WTC11 (cell line): ENCODE results near the gene ADAM19. TPM values are rescaled to one million over a fixed set of nuclear protein-coding genes. Genes with fewer than 3 reads are reported as not detected.

Experiments used
- ATAC-seq: fragments of 200-7000 bp; cut with Tn5 transposase; 2 replicates; pipeline ENCODE4 v1.10.0; 2021; ENCODE audit warnings: mild to moderate bottlenecking, moderate library complexity
- CTCF ChIA-PET: fragments of 300-600 bp; sonication (Branson Sonifier 250); formaldehyde crosslinking; loops from one replicate; lab custom pipeline; 2021; ENCODE audit warnings: antibody characterized with exemption; lab: Charles Lee
- POLR2A ChIA-PET: fragments of 350-600 bp; sonication (Branson Sonifier 250); formaldehyde crosslinking; loops from one replicate; lab custom pipeline; 2021; ENCODE audit warnings: antibody characterized with exemption; lab: Charles Lee
- DNase-seq: peaks from one replicate; pipeline ENCODE4 v3.0.0; 2021; ENCODE audit warnings: low spot score
- H3K27ac Mint-ChIP-seq: 2 replicates; pipeline ENCODE4 v1.8.0; 2021; ENCODE audit warnings: mixed read lengths
- H3K27me3 Mint-ChIP-seq: 2 replicates; pipeline ENCODE4 v1.8.0; 2021; ENCODE audit warnings: low read depth, mild to moderate bottlenecking, moderate library complexity, mixed read lengths
- H3K36me3 Mint-ChIP-seq: 2 replicates; pipeline ENCODE4 v1.8.0; 2021; ENCODE audit warnings: mixed read lengths
- H3K4me1 Mint-ChIP-seq: 2 replicates; pipeline ENCODE4 v1.8.0; 2022; ENCODE audit warnings: mixed read lengths
- H3K4me3 Mint-ChIP-seq: 2 replicates; pipeline ENCODE4 v1.8.0; 2021; ENCODE audit warnings: mild to moderate bottlenecking, moderate library complexity, mixed read lengths
- H3K9me3 Mint-ChIP-seq: 2 replicates; pipeline ENCODE4 v1.8.0; 2021; ENCODE audit warnings: mixed read lengths
- GTF2I ChIP-seq: fragments of 250-450 bp; sonication (Bioruptor Pico); conservative IDR thresholded peaks from 2 replicates; pipeline ENCODE4 v1.4.0; 2021; ENCODE audit warnings: mild to moderate bottlenecking
- MYBL2 ChIP-seq: sonication (generic); formaldehyde crosslinking; IDR thresholded peaks from 2 replicates; pipeline ENCODE4 v1.8.1; 2023; ENCODE audit warnings: mild to moderate bottlenecking, moderate library complexity, missing genetic modification reagents
- NR3C1 ChIP-seq: sonication (generic); formaldehyde crosslinking; conservative IDR thresholded peaks from 2 replicates; pipeline ENCODE4 v1.8.1; 2023; ENCODE audit warnings: low read depth, mild to moderate bottlenecking, missing genetic modification reagents
- PRDM15 ChIP-seq: sonication (generic); formaldehyde crosslinking; IDR thresholded peaks from 2 replicates; pipeline ENCODE4 v1.8.0; 2022; ENCODE audit warnings: missing genetic modification reagents
- PRRX2 ChIP-seq: fragments of 250-450 bp; sonication (Bioruptor Pico); IDR thresholded peaks from 2 replicates; pipeline ENCODE4 v1.8.0; 2021; ENCODE audit warnings: mild to moderate bottlenecking
- TP53 ChIP-seq: sonication (generic); formaldehyde crosslinking; IDR thresholded peaks from 2 replicates; pipeline ENCODE4 v1.8.1; 2023; ENCODE audit warnings: mild to moderate bottlenecking, missing genetic modification reagents
- ZBTB43 ChIP-seq: sonication (generic); formaldehyde crosslinking; IDR thresholded peaks from 2 replicates; pipeline ENCODE4 v1.8.1; 2023; ENCODE audit warnings: mild to moderate bottlenecking, missing genetic modification reagents
- ZNF396 ChIP-seq: fragments of 250-450 bp; sonication (Bioruptor Pico); IDR thresholded peaks from 2 replicates; pipeline ENCODE4 v1.8.0; 2021; ENCODE audit warnings: mild to moderate bottlenecking, moderate library complexity, borderline replicate concordance
- ZNF532 ChIP-seq: fragments of 250-450 bp; sonication (Bioruptor Pico); IDR thresholded peaks from 2 replicates; pipeline ENCODE4 v1.9.0; 2021; ENCODE audit warnings: mild to moderate bottlenecking, borderline replicate concordance
- total RNA-seq: library from RNA; stranded (reverse); gene quantifications from 3 replicates; pipeline ENCODE4 v1.2.3, GENCODE V29; 2021
- TF ChIP-seq, protein P1 (sequence below): fragments of 250-450 bp; sonication (Bioruptor Pico); IDR thresholded peaks from 2 replicates; pipeline ENCODE4 v1.9.0; 2021; ENCODE audit warnings: mild to moderate bottlenecking
- TF ChIP-seq, protein P2 (sequence below): fragments of 250-450 bp; sonication (Bioruptor Pico); IDR thresholded peaks from 2 replicates; pipeline ENCODE4 v1.8.0; 2021; ENCODE audit warnings: mild to moderate bottlenecking
- TF ChIP-seq, protein P3 (sequence below): sonication (generic); formaldehyde crosslinking; IDR thresholded peaks from 2 replicates; pipeline ENCODE4 v1.8.1; 2023; ENCODE audit warnings: mild to moderate bottlenecking, missing genetic modification reagents, moderate library complexity

ADAM19 gene
- total RNA-seq, 1 experiment from 2014 or later, result 28.6 TPM

DNA sequence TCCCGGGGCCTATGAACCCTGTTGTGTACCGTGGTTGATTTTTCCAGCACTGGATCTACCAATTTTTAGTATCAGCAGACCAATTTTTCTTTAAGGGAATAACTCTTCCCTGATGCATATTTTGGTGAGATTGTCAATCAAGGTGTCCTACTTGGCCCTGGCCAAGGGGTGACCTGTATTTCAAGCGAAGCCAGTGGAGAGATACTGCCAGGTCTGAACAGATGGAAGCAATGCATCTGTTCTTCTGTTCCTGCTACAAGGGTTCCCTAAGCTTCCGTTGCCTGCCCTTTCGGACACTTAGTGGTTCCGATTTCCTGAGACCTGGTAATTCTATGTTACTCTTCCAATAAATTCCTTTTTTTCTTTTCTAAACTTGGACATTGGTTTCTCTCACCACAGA is 37.3 kb downstream of the ADAM19 start:
- ChIA-PET POLR2A (no interaction called here), CTCF (no interaction called here)
- H3K9me3 Mint-ChIP-seq, result no peaks in the 10 kb centered on the region
- no peak overlapping the region for H3K27ac Mint-ChIP-seq
- peaks cover 9% of the 10 kb centered on the region; the same call in 1 of the 2 replicates for H3K36me3 Mint-ChIP-seq
- H3K4me1 Mint-ChIP-seq, result peaks cover 19% of the 10 kb centered on the region
- DNase-seq (no peak), ATAC-seq (no peak)
- H3K4me3 Mint-ChIP-seq, result no peak overlapping the region
- no peaks in the 10 kb centered on the region for H3K27me3 Mint-ChIP-seq
- TF ChIP-seq PRRX2 (CRISPR knock-in tag), result no peak
- no peak for TF ChIP-seq TP53 (CRISPR knock-in tag)
- no peak for TF ChIP-seq ZNF396 (CRISPR knock-in tag)
- TF ChIP-seq PRDM15 (CRISPR knock-in tag), result no peak
- no peak for TF ChIP-seq ZNF532 (CRISPR knock-in tag)
- TF ChIP-seq GTF2I (CRISPR knock-in tag), result no peak
- no peak for TF ChIP-seq NR3C1 (CRISPR knock-in tag)

- peaks cover 9% of the 10 kb centered on the region; the same call in 1 of the 2 replicates for H3K36me3 Mint-ChIP-seq
- no peak for DNase-seq
- no peak for ATAC-seq
- H3K9me3 Mint-ChIP-seq, result no peaks in the 10 kb centered on the region
- H3K4me1 Mint-ChIP-seq, result 0 out of 2 replicates have a peak, but pooled peaks cover 4% of the 10 kb centered on the region
- H3K27ac Mint-ChIP-seq, result no peak overlapping the region
- POLR2A ChIA-PET, result interaction anchor here (0.6 kb wide), 1 partner anchor 95 kb away, joined by 7 read pairs; no protein-coding TSS in a partner anchor
- TF ChIP-seq MYBL2 (CRISPR knock-in tag), result no peak
- TF ChIP-seq, protein P1, sequence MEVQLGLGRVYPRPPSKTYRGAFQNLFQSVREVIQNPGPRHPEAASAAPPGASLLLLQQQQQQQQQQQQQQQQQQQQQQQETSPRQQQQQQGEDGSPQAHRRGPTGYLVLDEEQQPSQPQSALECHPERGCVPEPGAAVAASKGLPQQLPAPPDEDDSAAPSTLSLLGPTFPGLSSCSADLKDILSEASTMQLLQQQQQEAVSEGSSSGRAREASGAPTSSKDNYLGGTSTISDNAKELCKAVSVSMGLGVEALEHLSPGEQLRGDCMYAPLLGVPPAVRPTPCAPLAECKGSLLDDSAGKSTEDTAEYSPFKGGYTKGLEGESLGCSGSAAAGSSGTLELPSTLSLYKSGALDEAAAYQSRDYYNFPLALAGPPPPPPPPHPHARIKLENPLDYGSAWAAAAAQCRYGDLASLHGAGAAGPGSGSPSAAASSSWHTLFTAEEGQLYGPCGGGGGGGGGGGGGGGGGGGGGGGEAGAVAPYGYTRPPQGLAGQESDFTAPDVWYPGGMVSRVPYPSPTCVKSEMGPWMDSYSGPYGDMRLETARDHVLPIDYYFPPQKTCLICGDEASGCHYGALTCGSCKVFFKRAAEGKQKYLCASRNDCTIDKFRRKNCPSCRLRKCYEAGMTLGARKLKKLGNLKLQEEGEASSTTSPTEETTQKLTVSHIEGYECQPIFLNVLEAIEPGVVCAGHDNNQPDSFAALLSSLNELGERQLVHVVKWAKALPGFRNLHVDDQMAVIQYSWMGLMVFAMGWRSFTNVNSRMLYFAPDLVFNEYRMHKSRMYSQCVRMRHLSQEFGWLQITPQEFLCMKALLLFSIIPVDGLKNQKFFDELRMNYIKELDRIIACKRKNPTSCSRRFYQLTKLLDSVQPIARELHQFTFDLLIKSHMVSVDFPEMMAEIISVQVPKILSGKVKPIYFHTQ (CRISPR knock-in tag), result no peak
- TF ChIP-seq, protein P2, sequence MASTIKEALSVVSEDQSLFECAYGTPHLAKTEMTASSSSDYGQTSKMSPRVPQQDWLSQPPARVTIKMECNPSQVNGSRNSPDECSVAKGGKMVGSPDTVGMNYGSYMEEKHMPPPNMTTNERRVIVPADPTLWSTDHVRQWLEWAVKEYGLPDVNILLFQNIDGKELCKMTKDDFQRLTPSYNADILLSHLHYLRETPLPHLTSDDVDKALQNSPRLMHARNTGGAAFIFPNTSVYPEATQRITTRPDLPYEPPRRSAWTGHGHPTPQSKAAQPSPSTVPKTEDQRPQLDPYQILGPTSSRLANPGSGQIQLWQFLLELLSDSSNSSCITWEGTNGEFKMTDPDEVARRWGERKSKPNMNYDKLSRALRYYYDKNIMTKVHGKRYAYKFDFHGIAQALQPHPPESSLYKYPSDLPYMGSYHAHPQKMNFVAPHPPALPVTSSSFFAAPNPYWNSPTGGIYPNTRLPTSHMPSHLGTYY (CRISPR knock-in tag), result no peak
- TF ChIP-seq ZBTB43 (CRISPR knock-in tag), result no peak
- TF ChIP-seq, protein P3, sequence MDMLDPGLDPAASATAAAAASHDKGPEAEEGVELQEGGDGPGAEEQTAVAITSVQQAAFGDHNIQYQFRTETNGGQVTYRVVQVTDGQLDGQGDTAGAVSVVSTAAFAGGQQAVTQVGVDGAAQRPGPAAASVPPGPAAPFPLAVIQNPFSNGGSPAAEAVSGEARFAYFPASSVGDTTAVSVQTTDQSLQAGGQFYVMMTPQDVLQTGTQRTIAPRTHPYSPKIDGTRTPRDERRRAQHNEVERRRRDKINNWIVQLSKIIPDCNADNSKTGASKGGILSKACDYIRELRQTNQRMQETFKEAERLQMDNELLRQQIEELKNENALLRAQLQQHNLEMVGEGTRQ (CRISPR knock-in tag), result no peak
- TF ChIP-seq, all 79 proteins: peak for 0
- Mint-ChIP-seq H3K4me3 (no peak overlapping the region), H3K27me3 (no peaks in the 10 kb centered on the region; the same call in 1 of the 2 replicates)
- CTCF ChIA-PET, result interaction anchor here (0.7 to 1.0 kb wide), 3 partner anchors 63 to 208 kb away, joined by 3 read pairs; no protein-coding TSS in a partner anchor
Measured at GRCh38 chr5:157535042-157535865, 40.3 kb downstream of the ADAM19 start.
